ENCODE results near the gene PLOD2. TPM values are rescaled to one million over a fixed set of nuclear protein-coding genes. Genes with fewer than 3 reads are reported as not detected.
"Not testable (repeated sequence)": the region's sequence is repeated elsewhere in the genome, so short reads cannot be mapped to it uniquely, and the experiment has no call there.

PLOD2 gene
- total RNA-seq, 2 donors from 2014 or later, result 89.6 to 136 TPM

DNA sequence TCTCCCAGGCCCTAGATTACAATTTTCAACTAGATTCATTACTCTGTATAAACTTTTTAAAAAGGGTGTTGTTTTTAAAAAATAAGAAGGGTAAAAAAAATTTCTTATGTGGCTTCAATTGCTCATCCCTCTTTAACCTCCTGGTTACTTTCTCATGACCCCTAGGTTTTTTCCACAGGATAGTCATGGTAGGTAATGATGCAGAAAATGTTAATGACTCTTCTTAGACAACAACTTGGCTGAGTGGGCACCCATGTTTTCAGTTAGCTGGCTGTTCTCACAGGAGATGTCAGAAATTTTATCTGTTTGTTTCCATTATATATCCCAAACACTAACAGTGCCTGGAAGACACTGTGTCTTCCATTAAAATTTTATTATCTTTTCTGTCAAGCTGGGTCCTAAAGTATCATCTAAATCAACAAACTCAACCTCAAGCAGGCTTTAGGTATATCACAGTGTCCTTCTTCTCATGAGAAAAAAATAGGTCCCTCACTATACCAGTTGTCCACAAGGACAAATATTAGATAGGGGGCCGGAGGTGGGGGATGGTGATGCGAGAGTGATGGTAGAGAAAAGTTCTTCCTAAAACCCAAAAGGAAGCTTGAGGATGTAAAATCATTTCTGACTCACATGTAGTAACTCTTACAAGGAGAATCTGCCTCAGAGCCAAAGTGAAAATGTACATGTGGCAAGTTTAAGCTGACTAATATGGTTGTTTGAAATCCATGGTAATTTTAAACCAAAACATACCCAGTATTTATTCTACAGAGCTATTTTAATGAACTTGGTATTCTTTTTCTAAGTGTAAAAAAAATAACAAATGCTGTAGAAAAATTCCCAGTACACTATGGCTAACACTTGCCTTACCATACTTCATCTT is 43.3 kb downstream of the PLOD2 start:
- DNase-seq (no peak), ATAC-seq (no peak)
- intact Hi-C loops (cut with DNase I, micrococcal nuclease), result no loop called here

DNA sequence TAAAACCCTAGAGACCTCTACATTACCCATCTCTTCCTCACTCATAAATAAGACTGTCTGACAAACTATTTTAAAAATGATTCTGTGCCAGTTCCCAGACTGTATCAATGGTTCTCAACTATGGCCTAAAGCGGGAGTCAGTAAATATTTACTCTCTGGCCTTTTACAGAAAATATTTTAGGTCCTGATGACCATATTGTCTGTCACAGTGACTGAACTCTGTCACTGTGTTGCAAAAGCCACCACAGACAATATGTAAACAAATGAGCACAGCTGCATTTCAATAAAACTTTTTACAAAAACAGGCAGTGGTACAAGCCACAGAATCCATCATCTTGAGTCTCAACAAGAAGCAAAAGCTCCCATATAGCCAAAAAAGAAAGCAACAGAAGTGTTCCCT is 45.4 kb downstream of the PLOD2 start:
- intact Hi-C loops (cut with DNase I, micrococcal nuclease), result no loop called here
- ATAC-seq, result no peak
- no peak for DNase-seq

DNA sequence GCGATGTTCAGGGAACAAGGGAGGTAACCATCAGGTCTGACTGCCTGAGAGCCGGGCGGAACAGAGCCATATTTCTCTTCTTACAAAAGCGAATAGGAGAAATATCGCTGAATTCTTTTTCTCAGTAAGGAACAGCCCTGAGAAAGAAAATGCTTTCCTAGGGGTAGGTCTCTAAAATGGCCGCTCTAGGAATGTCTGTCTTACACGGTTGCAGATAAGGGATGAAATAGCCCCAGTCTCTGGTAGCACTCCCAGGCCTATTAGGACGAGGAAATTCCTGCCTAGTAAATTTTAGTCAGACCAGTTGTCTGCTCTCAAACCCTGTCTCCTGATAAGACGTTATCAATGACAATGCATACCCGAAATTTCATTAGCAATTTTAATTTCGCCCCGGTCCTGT is 47.2 kb downstream of the PLOD2 start:
- intact Hi-C loops (cut with DNase I, micrococcal nuclease); ATAC-seq; DNase-seq: not testable (repeated sequence)

DNA sequence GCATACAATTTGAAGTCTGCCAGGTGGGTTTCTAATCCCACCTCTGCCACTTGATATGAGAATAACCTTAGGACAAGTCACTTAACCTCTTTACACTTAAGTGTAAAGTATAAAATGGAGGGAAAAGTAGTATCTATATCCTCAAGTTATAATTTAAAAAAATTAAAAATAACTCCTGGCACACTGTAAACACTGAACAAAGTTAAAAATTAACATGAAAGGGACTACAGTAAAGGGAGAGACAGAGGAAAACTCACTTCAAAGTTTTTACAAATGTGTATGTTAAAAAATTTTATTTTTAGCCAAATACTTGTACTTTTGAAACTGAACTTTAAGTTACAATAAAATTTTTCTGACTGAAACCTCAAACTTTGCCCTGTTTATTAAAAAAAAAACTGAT is 49.6 kb downstream of the PLOD2 start:
- ATAC-seq (no peak), DNase-seq (no peak)
- intact Hi-C loops (cut with DNase I, micrococcal nuclease), result no loop called here

DNA sequence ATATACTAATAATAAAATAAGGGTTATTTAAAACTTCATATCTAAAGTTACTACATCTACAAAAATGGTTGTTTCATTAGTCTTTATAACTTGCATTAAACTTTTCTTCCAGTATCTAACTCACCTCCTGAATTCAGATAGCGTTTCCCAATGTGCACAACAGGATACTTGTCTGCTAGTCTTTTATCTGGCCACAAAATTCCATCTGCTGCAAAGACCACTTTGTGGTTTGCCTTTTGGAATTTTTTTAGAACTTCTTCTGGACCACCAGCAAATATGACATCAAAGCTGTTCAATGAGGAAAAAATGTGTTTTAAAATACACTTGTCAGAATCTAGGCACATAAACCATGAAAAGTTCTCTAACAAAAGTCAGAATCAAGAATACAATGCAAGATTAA is 50.8 kb downstream of the PLOD2 start:
- DNase-seq, result no peak
- intact Hi-C loops (cut with DNase I, micrococcal nuclease), result no loop called here
- no peak for ATAC-seq

- intact Hi-C loops (cut with DNase I, micrococcal nuclease), result no loop called here
- DNase-seq, result no peak
Measured at GRCh38 chr3:146106986-146107385, 54.0 kb downstream of the PLOD2 start.

GRCh38 chr3:146104068-146104467 is 56.9 kb downstream of the PLOD2 start:
- intact Hi-C loops (cut with DNase I, micrococcal nuclease), result no loop called here
- ATAC-seq (no peak), DNase-seq (no peak)

More at GRCh38 chr3:146106986-146107385, 54.0 kb downstream of the PLOD2 start:
- ATAC-seq, result no peak

DNA sequence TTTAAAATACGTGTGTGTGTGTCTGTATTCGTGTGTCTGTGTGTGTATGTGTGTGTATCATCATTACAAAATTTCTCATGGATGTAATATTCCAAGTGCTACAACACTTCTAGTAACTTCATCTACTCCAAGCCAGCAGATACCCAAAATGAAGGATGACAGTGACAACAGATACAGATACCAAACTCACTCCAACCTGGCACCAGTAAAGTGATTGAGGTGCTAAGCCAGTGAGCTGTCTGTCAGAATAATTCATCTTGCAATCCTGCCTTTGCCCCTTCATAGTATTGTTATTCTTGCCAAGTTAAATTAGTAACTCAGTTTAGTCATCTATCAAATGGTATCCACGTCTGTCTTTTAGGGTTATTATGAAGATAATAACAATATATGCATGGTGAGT is 58.1 kb downstream of the PLOD2 start:
- ATAC-seq, result no peak
- intact Hi-C loops (cut with DNase I, micrococcal nuclease), result no loop called here
- no peak for DNase-seq

- no peak for DNase-seq
- no peak for ATAC-seq
Measured at GRCh38 chr3:146101538-146101937, 59.4 kb downstream of the PLOD2 start.

GRCh38 chr3:146100825-146101444 is 60.0 kb downstream of the PLOD2 start:
- intact Hi-C loops (cut with DNase I, micrococcal nuclease), result no loop called here
- DNase-seq, result no peak
- no peak for ATAC-seq

More at GRCh38 chr3:146101538-146101937, 59.4 kb downstream of the PLOD2 start:
- intact Hi-C loops (cut with DNase I, micrococcal nuclease), result no loop called here

DNA sequence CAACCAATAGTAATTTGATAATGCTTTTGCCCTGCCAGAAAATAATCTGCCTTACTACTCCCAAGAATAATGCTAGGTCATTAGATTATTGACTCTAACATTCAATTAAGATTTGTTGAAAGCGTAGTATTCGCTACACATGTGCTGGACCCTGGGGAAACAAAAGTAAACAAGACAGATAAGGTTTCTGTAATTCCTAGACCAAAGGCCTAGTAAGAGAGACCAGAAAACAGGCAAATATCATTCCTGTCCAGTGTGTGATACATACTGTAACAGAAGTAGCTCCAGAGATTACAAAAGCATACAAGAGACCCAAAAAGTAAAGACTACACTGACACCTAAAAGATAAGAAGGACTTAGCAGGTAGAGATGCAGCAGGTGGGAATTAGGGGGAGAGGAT is 60.8 kb downstream of the PLOD2 start:
- intact Hi-C loops (cut with DNase I, micrococcal nuclease), result no loop called here
- DNase-seq (no peak), ATAC-seq (no peak)

DNA sequence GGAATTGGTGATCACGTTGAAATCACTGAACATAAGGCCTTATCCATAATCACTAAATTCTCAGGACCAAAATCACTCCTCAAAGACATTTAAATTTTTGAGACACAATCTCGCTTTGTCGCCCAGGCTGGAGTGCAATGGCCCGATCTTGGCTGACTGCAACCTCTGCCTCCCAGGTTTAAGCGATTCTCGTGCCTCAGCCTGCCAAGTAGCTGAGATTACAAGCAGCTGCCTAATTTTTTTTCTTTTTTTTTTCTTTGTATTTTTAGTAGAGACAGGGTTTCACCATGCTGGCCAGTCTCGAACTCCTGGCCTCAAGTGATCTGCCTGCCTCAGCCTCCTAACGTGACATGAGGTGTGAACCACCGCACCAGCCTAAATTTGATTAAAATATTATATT is 61.7 kb downstream of the PLOD2 start:
- no peak for ATAC-seq
- intact Hi-C loops (cut with DNase I, micrococcal nuclease), result no loop called here
- no peak for DNase-seq

DNA sequence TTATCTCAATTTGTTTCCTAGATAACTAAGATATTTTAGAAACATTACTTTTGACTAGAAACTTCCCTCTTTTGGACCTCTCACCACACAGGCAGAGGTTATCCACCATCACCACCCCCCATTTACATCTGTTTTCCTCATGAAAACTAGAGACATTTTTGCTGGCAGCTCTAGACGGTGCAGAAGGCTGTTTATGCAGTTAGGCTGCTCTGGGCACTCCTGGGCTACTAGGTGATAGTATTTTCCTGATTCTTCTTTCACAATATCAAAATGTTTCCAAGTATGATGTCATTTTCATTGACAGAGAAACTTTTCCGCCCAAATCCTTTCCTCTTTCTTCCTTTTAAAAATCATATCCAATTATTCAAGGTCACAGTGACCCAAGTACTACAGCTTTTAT is 67.1 kb downstream of the PLOD2 start:
- intact Hi-C loops (cut with DNase I, micrococcal nuclease), result no loop called here
- DNase-seq (no peak), ATAC-seq (no peak)

- DNase-seq, result no peak
- no peak for ATAC-seq
- intact Hi-C loops (cut with DNase I, micrococcal nuclease), result no loop called here
Measured at GRCh38 chr3:146092230-146092629, 68.8 kb downstream of the PLOD2 start.

GRCh38 chr3:146091397-146091796 is 69.6 kb downstream of the PLOD2 start:
- ATAC-seq (no peak), DNase-seq (no peak)
- intact Hi-C loops (cut with DNase I, micrococcal nuclease), result no loop called here

GRCh38 chr3:146090521-146090920 is 70.5 kb downstream of the PLOD2 start:
- intact Hi-C loops (cut with DNase I, micrococcal nuclease), result no loop called here
- ATAC-seq, result no peak
- DNase-seq, result no peak

GRCh38 chr3:146088840-146089239 is 72.1 kb downstream of the PLOD2 start:
- ATAC-seq, result no peak
- intact Hi-C loops (cut with DNase I, micrococcal nuclease), result no loop called here

DNA sequence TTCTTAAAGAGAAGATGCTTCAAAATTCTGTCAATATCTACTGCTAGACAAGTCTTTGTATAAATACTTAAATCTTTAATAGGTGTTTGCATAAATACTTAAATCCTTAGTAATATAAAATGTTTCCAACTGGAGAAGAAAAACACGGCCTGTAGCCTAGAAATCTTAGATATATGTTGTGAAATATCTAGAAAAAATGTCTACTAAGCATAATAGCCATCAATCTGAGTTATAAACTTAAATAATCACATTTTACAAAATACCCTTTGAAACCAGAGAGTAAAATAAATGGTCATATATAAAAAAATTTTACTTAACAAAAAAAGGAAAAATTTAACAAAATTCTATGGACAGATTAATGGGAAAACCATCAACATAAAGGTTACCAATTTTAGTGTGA is 73.9 kb downstream of the PLOD2 start:
- intact Hi-C loops (cut with DNase I, micrococcal nuclease), result no loop called here
- no peak for DNase-seq
- ATAC-seq, result no peak

More at GRCh38 chr3:146088840-146089239, 72.1 kb downstream of the PLOD2 start:
- no peak for DNase-seq

- DNase-seq, result no peak
- ATAC-seq, result no peak
- intact Hi-C loops (cut with DNase I, micrococcal nuclease), result no loop called here
Measured at GRCh38 chr3:146086211-146086610, 74.8 kb downstream of the PLOD2 start.

GRCh38 chr3:146085678-146086077 is 75.3 kb downstream of the PLOD2 start:
- ATAC-seq, result no peak
- intact Hi-C loops (cut with DNase I, micrococcal nuclease), result no loop called here

More at GRCh38 chr3:146085678-146086077, 75.3 kb downstream of the PLOD2 start:
- DNase-seq, result no peak
